PC-9 (cell line): ENCODE data around the gene TRIP13.

ENCODE experiments used
- CTCF ChIP-seq: fragments of 200-600 bp; sonication (generic); conservative IDR thresholded peaks from 2 replicates; pipeline ENCODE4 v1.6.1; 2017; ENCODE audit warnings: mixed run types, antibody characterized with exemption, mild to moderate bottlenecking, moderate library complexity
- EZH2 ChIP-seq: fragments of 200-600 bp; sonication (generic); IDR thresholded peaks from 2 replicates; pipeline ENCODE4 v1.8.0; 2017; ENCODE audit warnings: antibody characterized with exemption, low read depth

DNA sequence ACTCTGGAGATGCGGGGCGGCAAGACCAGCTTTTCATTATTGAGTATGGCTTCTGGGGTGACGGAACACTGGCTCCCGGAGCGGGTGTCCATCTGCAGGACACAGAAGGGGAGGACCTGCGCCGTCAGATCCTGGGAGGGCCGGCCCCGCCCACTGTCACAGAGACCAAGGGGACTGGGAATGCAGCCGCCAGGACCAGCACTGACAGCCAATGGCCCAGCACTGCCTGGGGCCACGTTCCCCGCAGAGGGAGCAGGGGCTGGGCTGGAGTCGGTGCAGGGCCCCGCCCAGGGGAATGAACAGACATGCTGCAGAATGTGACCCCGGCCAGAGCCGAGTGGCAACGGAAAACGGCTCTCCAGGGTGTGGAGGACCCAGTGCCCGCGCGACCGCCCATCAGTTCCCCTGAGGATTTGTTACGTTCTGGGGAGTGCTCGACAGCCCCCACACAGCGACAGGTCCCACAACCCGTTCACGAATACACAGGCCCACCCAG is 42.1 kb upstream of the TRIP13 start, which contains the start of gene ZDHHC11:
- TF ChIP-seq EZH2 (no peak), CTCF (no peak)
